Epithelial cell of esophagus (primary cell): ENCODE results near the gene IRF9.

Experiments
- DNase-seq: peaks from one replicate; pipeline ENCODE4 v3.0.0; 2010; ENCODE audit warnings: low read depth
- H3K4me3 ChIP-seq: 2 replicates; pipeline ENCODE4 v1.5.1; 2011; ENCODE audit warnings: mild to moderate bottlenecking, low read length, control low read depth
- CTCF ChIP-seq: IDR thresholded peaks from 2 replicates; pipeline ENCODE4 v1.5.1; 2011; ENCODE audit warnings: low read depth, mild to moderate bottlenecking, low read length, control low read depth, inconsistent platforms; ENCODE audit not compliant: insufficient read depth; ENCODE audit errors: missing control alignments

Gene IRF9

GRCh38 chr14:24204163-24205146, 43.4 kb downstream of the IRF9 start:
- no peak for DNase-seq
- no peak for TF ChIP-seq CTCF
- H3K4me3 ChIP-seq = no peak overlapping the region

- H3K4me3 ChIP-seq = no peak overlapping the region
- DNase-seq = no peak
- no peak for TF ChIP-seq CTCF
These were observed 45.4 kb downstream of the IRF9 start for GRCh38 chr14:24206260-24207103.

- TF ChIP-seq CTCF = no peak
- no peak for DNase-seq
- no peak overlapping the region for H3K4me3 ChIP-seq
These were observed 46.1 kb downstream of the IRF9 start for GRCh38 chr14:24207104-24207551.

GRCh38 chr14:24207625-24208024, 46.6 kb downstream of the IRF9 start:
- no peak for TF ChIP-seq CTCF
- DNase-seq = no peak
- no peak overlapping the region for H3K4me3 ChIP-seq

GRCh38 chr14:24211311-24211710, 50.2 kb downstream of the IRF9 start:
- no peak overlapping the region for H3K4me3 ChIP-seq
- no peak for TF ChIP-seq CTCF

GRCh38 chr14:24212924-24213865, 52.1 kb downstream of the IRF9 start, which contains the start of gene CHMP4A:
CHMP4A (minus strand) TSS chr14:24213488; CDS start chr14:24213439, 49 bp downstream.
- peak within 1 kb of the TSS; percentile 88 for H3K4me3 ChIP-seq
- peak; percentile 98 for DNase-seq
- peak; percentile 18 for TF ChIP-seq CTCF

More at GRCh38 chr14:24211311-24211710, 50.2 kb downstream of the IRF9 start:
- no peak for DNase-seq
